Spleen (tissue), 11 donors: ENCODE measurements around the gene GNG5. TPM values are rescaled to one million over a fixed set of nuclear protein-coding genes. Genes with fewer than 3 reads are reported as not detected.

Source experiments
- DNase-seq: peaks from one replicate; pipeline ENCODE4 v3.0.0-alpha.2; 2020
- H3K27ac ChIP-seq, 8 donors: fragments of 200-600 bp; sonication (generic) in 7 of 8; 1 replicate in 4 of 8; 2 replicates in 4 of 8; pipeline versions ENCODE4 v1.5.0 to v1.8.0; 2016 to 2021; ENCODE audit warnings: inconsistent platforms in 4 of 8, mild to moderate bottlenecking in 4 of 8, moderate library complexity in 1 of 8
- H3K27me3 ChIP-seq, 7 donors: fragments of 200-600 bp; sonication (generic) in 6 of 7; replicated peaks in 1 of 7; 1 replicate in 4 of 7; 2 replicates in 3 of 7; pipeline versions ENCODE4 v1.5.0 to v1.8.0; 2016 to 2021; ENCODE audit warnings: inconsistent platforms in 3 of 7, mild to moderate bottlenecking in 1 of 7
- H3K36me3 ChIP-seq, 6 donors: fragments of 200-600 bp; sonication (generic) in 5 of 6; 1 replicate in 4 of 6; 2 replicates in 2 of 6; pipeline versions ENCODE4 v1.5.0 to v1.8.0; 2016 to 2021; ENCODE audit warnings: inconsistent platforms in 2 of 6
- H3K4me1 ChIP-seq, 6 donors: fragments of 200-600 bp; sonication (generic) in 5 of 6; 1 replicate in 3 of 6; 2 replicates in 3 of 6; pipeline versions ENCODE4 v1.5.0 to v1.8.0; 2016 to 2021; ENCODE audit warnings: inconsistent platforms in 3 of 6
- H3K4me3 ChIP-seq, 8 donors: fragments of 200-600 bp; sonication (generic) in 7 of 8; 1 replicate in 4 of 8; 2 replicates in 4 of 8; pipeline versions ENCODE4 v1.5.0 to v1.8.0; 2016 to 2021; ENCODE audit warnings: inconsistent platforms in 4 of 8, mild to moderate bottlenecking in 4 of 8, moderate library complexity in 2 of 8
- H3K9me3 ChIP-seq, 8 donors: fragments of 200-600 bp; sonication (generic) in 7 of 8; 1 replicate in 4 of 8; 2 replicates in 4 of 8; pipeline versions ENCODE4 v1.5.0 to v1.8.0; 2016 to 2021; ENCODE audit warnings: inconsistent platforms in 4 of 8
- CTCF ChIP-seq, 11 experiments: fragments of 200-600 bp in 7 of 11; fragments of 450-650 bp in 4 of 11; sonication (generic) in 4 of 11; IDR thresholded peaks in 8 of 11; conservative IDR thresholded peaks in 3 of 11; 1 replicate in 7 of 11; 2 replicates in 4 of 11; pipeline versions ENCODE4 v1.4.0 to v1.8.0; 2016 to 2021; ENCODE audit warnings: antibody characterized with exemption in 11 of 11, inconsistent platforms in 4 of 11, mild to moderate bottlenecking in 1 of 11
- POLR2A ChIP-seq, 3 donors: fragments of 450-650 bp; IDR thresholded peaks; one replicate each; pipeline ENCODE4 v1.5.1; 2017; ENCODE audit warnings: antibody characterized with exemption in 3 of 3, mild to moderate bottlenecking in 1 of 3
- POLR2AphosphoS5 ChIP-seq, 3 donors: sonication (generic); formaldehyde crosslinking; IDR thresholded peaks; one replicate each; pipeline ENCODE4 v1.5.1; 2017; ENCODE audit warnings: antibody characterized with exemption in 3 of 3
- WGBS, 5 donors: extraction: QIAGEN DNeasy Blood & Tissue Kit in 3 of 5; methylation state at CpG; one replicate each; pipeline versions ENCODE4 v1.1.5 to v1.1.7; 2013 to 2018; 5-methylcytosine and 5-hydroxymethylcytosine counted together
- intact Hi-C: fragments of 100-400 bp; cut with DNase I; formaldehyde crosslinking; loops from one replicate; pipeline ENCODE4 v1.15.0; 2023; ENCODE audit warnings: low total_unique reads
- polyA plus RNA-seq, 3 donors: library from polyadenylated mRNA; stranded (reverse); fragments of 200-250 nt; gene quantifications; one replicate each; pipeline ENCODE4 v1.2.1, GENCODE V29; 2013
- total RNA-seq, 7 donors: library from RNA; depleted of rRNA in 3 of 7; stranded (reverse); fragments of >200 nt in 3 of 7; fragmentation: NEBNext Ultra II Directional in 4 of 7; extraction: Animal tissue kit (Norgen Biotek cat#: 25700) in 4 of 7; gene quantifications; one replicate each; pipeline versions ENCODE4 v1.1.0 to v1.2.1, GENCODE V29; 2016 to 2021
- donor health status: healthy with polysubstance abuse.
- donor health status: DM: no; HTN: no; CAD: no; lungs with moderate emphysema.
- donor health status: DM: no; HTN: no; CAD: no.
- donor health status: Bipolar disorder and iron deficiency.
- donor health status: healthy.
- donor health status: DM: no; HTN: no; CAD: no.
- donor health status: DM: yes; HTN: yes; CAD: no.

Gene GNG5
- total and polyA plus RNA-seq, 10 donors, result 56.5 to 162 (median 90.4) TPM

DNA sequence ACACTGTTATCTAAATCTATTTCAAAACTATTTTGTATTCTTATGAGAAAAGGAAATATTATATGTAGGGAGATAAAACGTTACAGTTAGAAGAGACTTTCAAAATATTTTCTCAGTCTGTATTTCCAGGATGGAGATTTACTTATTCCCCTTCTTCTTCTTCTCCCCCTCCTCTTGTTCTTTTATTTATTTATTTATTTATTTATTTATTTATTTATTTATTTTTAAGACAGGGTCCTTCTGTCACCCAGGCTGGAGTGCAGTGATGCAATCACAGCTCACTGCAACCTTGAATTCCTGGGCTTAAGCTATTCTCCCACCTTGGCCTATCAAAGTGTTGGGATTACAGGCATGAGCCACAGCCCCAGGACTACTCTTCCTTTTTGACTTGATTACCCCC is 30.2 kb downstream of the GNG5 start:
- H3K9me3 ChIP-seq, result peaks cover 0 to 9% (median 0%) of the 10 kb centered on the region in 8 donors
- peaks cover 0 to 4% (median 2%) of the 10 kb centered on the region in 6 donors for H3K36me3 ChIP-seq
- H3K27ac ChIP-seq, result no peak overlapping the region
- peaks cover 13 to 24% (median 15%) of the 10 kb centered on the region in 6 donors for H3K4me1 ChIP-seq
- 51 to 68% (median 61%) methylated on average over 1 of the region's 1 CpG for WGBS, 5 donors
- TF ChIP-seq CTCF (IDR thresholded peaks at IDR 0.05 in 8 of 11, conservative IDR thresholded peaks at IDR 0.05 in 3 of 11) (no peak), POLR2A (IDR thresholded peaks at IDR 0.05) (no peak), POLR2AphosphoS5 (IDR thresholded peaks at IDR 0.05) (no peak)
- H3K27me3 ChIP-seq, result peaks cover 0 to 48% (median 9%) of the 10 kb centered on the region in 7 donors
- H3K4me3 ChIP-seq, result no peak overlapping the region
- intact Hi-C loops, result no loop called here
- no peak for DNase-seq

- no peak overlapping the region for H3K27ac ChIP-seq
- no peaks in the 10 kb centered on the region for H3K9me3 ChIP-seq
- H3K4me1 ChIP-seq, result no peaks in the 10 kb centered on the region
- intact Hi-C loops, result no loop called here
- H3K4me3 ChIP-seq, result no peak overlapping the region
- TF ChIP-seq POLR2A (IDR thresholded peaks at IDR 0.05), result no peak
- TF ChIP-seq POLR2AphosphoS5 (IDR thresholded peaks at IDR 0.05), result no peak
- TF ChIP-seq CTCF (IDR thresholded peaks at IDR 0.05 in 8 of 11, conservative IDR thresholded peaks at IDR 0.05 in 3 of 11), result no peak
- DNase-seq, result no peak
- H3K27me3 ChIP-seq, result peaks cover 0 to 41% (median 3%) of the 10 kb centered on the region in 7 donors
- no peaks in the 10 kb centered on the region for H3K36me3 ChIP-seq
Measured at GRCh38 chr1:84467298-84467697, 39.1 kb downstream of the GNG5 start.

DNA sequence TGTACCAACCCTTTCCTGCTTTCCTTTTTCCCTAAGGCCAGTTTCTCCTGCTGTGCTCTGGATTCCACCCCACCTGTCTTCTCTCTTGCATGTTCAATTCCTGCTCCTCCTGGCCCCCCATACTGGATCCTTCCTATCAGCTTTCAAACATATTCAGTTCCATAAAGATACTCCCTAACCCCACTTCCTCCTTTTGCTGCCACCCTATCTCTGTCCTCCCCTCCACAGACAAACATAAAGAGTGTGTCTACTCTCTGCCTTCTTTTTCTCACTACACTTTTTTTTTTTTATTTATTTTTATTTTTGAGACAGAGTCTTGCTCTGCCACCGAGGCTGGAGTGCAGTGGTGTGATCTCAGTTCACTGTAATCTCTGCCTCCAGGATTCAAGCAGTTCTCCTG is 44.3 kb downstream of the GNG5 start:
- peaks cover 0 to 14% (median 0%) of the 10 kb centered on the region in 7 donors for H3K27me3 ChIP-seq
- DNase-seq, result no peak
- no peaks in the 10 kb centered on the region for H3K36me3 ChIP-seq
- intact Hi-C loops, result no loop called here
- H3K27ac ChIP-seq, result no peak overlapping the region
- TF ChIP-seq POLR2AphosphoS5 (IDR thresholded peaks at IDR 0.05) (no peak), CTCF (IDR thresholded peaks at IDR 0.05 in 8 of 11, conservative IDR thresholded peaks at IDR 0.05 in 3 of 11) (no peak), POLR2A (IDR thresholded peaks at IDR 0.05) (no peak)
- no peaks in the 10 kb centered on the region for H3K9me3 ChIP-seq
- 71 to 87% (median 84%) methylated on average over 1 of the region's 1 CpG for WGBS, 5 donors
- H3K4me3 ChIP-seq, result no peak overlapping the region
- no peaks in the 10 kb centered on the region for H3K4me1 ChIP-seq

DNA sequence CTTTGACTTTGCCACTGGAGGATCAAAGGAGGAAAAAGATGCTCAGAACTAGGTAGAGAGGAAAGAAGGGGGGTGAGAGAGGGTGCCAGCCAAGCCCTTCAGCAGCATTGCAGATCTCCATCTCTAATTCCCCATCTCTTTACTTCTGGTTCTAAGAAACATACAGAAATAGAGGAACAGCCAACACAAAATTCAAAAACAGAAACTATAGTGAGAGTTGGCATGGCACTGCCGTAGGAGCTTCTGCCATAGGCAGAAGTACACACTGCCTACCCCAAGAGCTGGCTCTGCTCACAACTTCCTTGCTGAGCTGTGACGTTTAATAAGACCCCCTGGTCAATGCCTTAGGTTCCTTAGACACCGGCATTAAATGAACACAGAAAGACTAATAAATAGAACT is 53.9 kb downstream of the GNG5 start:
- no peaks in the 10 kb centered on the region for H3K4me1 ChIP-seq
- no peak for TF ChIP-seq POLR2AphosphoS5 (IDR thresholded peaks at IDR 0.05)
- TF ChIP-seq POLR2A (IDR thresholded peaks at IDR 0.05), result no peak
- no peak for TF ChIP-seq CTCF (IDR thresholded peaks at IDR 0.05 in 8 of 11, conservative IDR thresholded peaks at IDR 0.05 in 3 of 11)
- no peak for DNase-seq
- H3K36me3 ChIP-seq, result no peaks in the 10 kb centered on the region
- no peak overlapping the region for H3K27ac ChIP-seq
- intact Hi-C loops, result no loop called here
- 57 to 64% (median 62%) methylated on average over 3 of the region's 3 CpGs for WGBS, 5 donors
- H3K27me3 ChIP-seq, result peaks cover 0 to 10% (median 0%) of the 10 kb centered on the region in 7 donors
- H3K9me3 ChIP-seq, result no peaks in the 10 kb centered on the region
- no peak overlapping the region for H3K4me3 ChIP-seq
